Spinal cord (tissue), 10 donors: ENCODE measurements around the gene NPY4R2. TPM values are rescaled to one million over a fixed set of nuclear protein-coding genes. Genes with fewer than 3 reads are reported as not detected.
"Not testable (repeated sequence)": the region's sequence is repeated elsewhere in the genome, so short reads cannot be mapped to it uniquely, and the experiment has no call there.

Experiments
- DNase-seq, 6 donors: peaks; one replicate each; pipeline versions ENCODE4 v3.0.0 to v3.0.0-alpha.2; 2013 to 2015; ENCODE audit warnings: low spot score in 6 of 6, low read depth in 4 of 6
- H3K27ac ChIP-seq: one replicate; pipeline ENCODE4 v1.5.1; 2013; ENCODE audit warnings: low read depth, low read length, control low read depth
- H3K27me3 ChIP-seq: one replicate; pipeline ENCODE4 v1.6.1; 2013; ENCODE audit warnings: low read length; ENCODE audit not compliant: control insufficient read depth, insufficient read depth
- H3K36me3 ChIP-seq: one replicate; pipeline ENCODE4 v1.6.1; 2013; ENCODE audit warnings: low read length; ENCODE audit not compliant: control insufficient read depth, insufficient read depth
- H3K4me1 ChIP-seq: one replicate; pipeline ENCODE4 v1.6.1; 2013; ENCODE audit warnings: low read length; ENCODE audit not compliant: control insufficient read depth, insufficient read depth
- H3K4me3 ChIP-seq: one replicate; pipeline ENCODE4 v1.5.1; 2013; ENCODE audit warnings: low read depth, low read length, control low read depth
- H3K9me3 ChIP-seq: one replicate; pipeline ENCODE4 v1.6.1; 2013; ENCODE audit warnings: low read length; ENCODE audit not compliant: control insufficient read depth, insufficient read depth
- WGBS: methylation state at CpG from one replicate; pipeline ENCODE4 v1.1.5; 2013; ENCODE audit warnings: missing lambda C conversion rate; ENCODE audit not compliant: insufficient coverage; 5-methylcytosine and 5-hydroxymethylcytosine counted together
- polyA plus RNA-seq, 2 donors: library from polyadenylated mRNA; unstranded; fragments of 120-200 nt; gene quantifications; one replicate each; pipeline ENCODE4 v1.2.1, GENCODE V29; 2013; ENCODE audit not compliant: insufficient read length in 2 of 2
- total RNA-seq, 2 donors: library from RNA; depleted of rRNA in 1 of 2; stranded (reverse); fragments of 120-200 nt in 1 of 2; fragments of >200 nt in 1 of 2; gene quantifications; one replicate each; pipeline versions ENCODE4 v1.2.3 to v1.2.4, GENCODE V29; 2013 to 2014
- donor health status: healthy.

Gene NPY4R2
- total and polyA plus RNA-seq, 4 donors = 0.24 to 0.89 TPM; not detected in 2

DNA sequence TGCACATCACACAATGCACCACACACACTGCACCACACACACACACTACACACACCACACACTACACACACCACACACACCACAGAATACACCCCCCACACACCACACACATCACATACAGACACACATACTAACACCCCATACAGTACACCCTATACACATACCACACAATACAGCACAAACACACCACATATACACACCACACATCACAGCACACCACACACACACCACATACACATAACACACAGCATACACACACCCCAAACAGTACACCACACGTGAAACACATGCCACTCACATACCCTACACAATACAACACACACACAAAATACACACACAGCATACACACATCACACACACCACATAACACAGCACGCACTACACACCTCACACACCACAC lies 23.9 kb upstream of the NPY4R2 start:
- not testable (repeated sequence) for H3K27ac ChIP-seq, DNase-seq, H3K27me3 ChIP-seq, H3K36me3 ChIP-seq, H3K4me1 ChIP-seq, H3K9me3 ChIP-seq, H3K4me3 ChIP-seq
- no CpG with 5 or more reads among the region's 2 CpGs for WGBS

DNA sequence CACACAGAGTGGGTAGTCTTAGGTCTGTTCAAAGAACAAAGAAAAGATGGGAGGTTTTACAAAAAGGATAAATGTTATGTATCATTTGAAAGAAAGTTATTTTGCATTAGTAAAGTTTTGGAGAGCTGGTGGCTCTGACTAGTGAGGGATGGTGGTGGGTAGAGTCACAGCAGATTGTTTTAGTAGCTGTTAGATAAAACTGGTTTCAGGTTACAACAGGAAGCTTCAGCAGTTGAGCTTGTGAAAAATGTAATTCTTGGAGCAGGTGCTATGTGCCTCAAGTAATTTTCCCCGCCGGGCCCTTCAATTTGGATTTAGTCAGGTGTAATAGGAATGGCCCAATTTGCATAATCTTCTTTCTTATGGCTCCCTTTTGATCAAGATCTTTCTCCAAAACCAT lies 20.6 kb upstream of the NPY4R2 start:
- not testable (repeated sequence) for H3K27me3 ChIP-seq, H3K9me3 ChIP-seq, DNase-seq, H3K4me3 ChIP-seq, H3K4me1 ChIP-seq, H3K36me3 ChIP-seq, H3K27ac ChIP-seq
- no CpG with 5 or more reads among the region's 2 CpGs for WGBS

DNA sequence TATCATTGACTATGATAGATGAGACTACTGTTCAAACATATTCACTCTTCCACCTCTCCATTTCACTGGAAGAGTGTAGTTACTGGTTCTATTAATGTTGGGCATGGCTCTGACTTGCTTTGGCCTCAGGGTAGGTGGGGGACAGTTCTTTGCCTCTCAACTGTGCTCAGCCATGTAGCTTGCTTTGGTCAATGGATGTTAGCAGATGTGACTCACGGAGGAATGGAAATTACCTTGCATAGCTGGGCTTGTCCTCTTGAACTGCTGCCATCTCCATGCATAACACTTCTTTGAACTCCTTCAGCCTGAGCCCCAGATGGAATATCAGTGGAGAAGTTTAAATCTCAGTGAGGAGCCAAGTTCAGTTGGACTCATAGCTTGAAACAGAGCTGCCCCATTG lies 9.1 kb upstream of the NPY4R2 start:
- WGBS = no CpG with 5 or more reads among the region's 1 CpG
- H3K9me3 ChIP-seq, DNase-seq, H3K36me3 ChIP-seq, H3K27ac ChIP-seq, H3K4me1 ChIP-seq, H3K27me3 ChIP-seq, H3K4me3 ChIP-seq: not testable (repeated sequence)

DNA sequence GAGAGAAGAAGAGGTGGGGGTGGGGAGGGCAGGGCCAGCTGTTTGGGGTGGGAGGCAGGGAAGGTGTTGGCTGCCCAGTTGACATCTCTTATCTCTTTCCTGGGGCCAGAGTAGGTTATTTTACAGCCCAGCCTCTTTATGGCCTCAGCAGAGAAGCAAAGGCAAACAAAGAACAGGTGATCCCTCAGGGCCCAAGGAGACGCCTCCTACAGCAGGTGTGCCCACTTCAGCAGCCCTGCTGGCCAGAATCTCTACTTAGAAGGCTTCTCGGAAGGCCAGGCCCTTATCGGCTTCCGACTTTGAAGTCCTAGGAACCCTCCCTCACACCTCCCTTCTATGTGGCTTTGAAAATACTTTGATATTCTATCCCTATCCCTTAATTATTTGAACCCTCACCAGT lies 8.0 kb upstream of the NPY4R2 start:
- H3K9me3 ChIP-seq, DNase-seq, H3K4me1 ChIP-seq, H3K4me3 ChIP-seq, H3K27me3 ChIP-seq, H3K36me3 ChIP-seq, H3K27ac ChIP-seq: not testable (repeated sequence)
- WGBS = no CpG with 5 or more reads among the region's 4 CpGs

DNA sequence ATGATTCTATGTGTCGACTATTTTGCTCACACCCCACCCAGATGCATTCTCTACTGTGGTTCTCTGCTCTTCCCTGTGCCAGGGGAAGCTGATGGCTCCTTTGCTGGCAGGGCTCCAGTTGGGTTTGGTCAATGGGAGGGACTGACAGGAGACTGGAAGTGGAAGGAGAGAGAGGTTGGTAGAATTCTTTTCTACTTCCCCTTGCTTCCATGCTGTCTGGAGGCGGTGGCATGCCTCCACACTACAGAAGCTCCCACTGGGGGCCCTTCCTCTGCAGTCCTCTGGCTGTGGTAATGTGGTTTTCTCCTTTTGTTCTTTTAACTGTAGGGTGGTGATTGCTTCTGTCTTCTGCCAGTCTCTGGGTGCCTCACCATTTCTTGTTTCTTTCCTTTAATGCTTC lies 4.4 kb upstream of the NPY4R2 start:
- not testable (repeated sequence) for H3K27me3 ChIP-seq, DNase-seq, H3K27ac ChIP-seq, H3K9me3 ChIP-seq, H3K36me3 ChIP-seq, H3K4me3 ChIP-seq, H3K4me1 ChIP-seq
- no CpG with 5 or more reads among the region's 2 CpGs for WGBS

DNA sequence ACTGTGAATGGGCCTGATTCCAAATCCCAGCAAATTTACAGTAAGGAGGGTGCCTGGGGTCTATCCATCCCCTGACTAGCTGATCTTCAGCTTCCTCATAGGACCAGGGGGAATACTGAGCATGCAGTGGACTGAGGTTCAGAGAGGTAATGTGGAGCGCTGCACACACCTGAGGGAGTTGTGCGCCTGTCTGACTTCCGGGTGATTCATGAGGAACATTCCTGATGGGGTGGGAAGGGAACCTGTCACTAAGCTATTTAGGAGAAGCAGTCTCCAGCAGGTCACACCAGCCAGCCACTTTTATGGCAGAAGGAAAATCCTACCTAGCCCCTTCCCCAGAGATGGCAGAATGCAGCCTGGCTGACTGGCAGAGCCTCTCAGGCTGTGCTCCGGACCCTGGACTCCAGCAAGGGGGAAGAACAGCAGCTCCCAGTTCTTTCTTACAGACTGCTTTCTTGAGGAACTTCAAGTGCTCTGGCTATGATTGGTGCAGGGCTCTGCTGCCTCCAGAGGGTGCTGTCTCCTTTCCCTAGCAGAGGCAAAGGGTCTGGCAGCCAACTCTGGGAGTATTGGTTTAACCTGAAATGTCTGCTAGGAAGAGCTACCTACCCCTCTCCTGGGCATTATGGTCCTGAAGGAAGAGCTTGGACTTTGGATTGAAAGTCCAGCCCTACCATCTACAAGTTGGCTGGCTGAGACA lies 2.5 kb upstream of the NPY4R2 start:
- H3K4me3 ChIP-seq, H3K27ac ChIP-seq, DNase-seq, H3K4me1 ChIP-seq, H3K9me3 ChIP-seq, H3K27me3 ChIP-seq, H3K36me3 ChIP-seq: not testable (repeated sequence)
- WGBS = no CpG with 5 or more reads among the region's 4 CpGs

DNA sequence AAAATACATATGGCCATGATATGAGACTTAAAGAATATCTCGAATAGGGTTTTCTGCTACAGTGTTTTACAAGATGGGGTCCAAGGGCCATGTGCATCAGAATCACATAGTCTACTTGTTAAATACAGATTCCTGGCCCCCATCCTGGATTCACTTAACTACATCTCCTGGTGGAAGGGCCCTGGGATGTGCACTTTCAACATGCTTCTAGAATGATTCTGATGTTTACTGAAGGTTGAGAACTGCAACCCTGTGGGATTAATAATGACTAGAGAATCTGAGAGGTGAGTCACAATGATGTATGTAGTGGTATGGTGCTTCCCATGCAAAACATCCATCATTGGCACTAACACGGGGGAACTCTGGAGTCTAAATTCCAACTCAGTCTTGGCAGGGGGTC lies 2.1 kb downstream of the NPY4R2 start:
- not testable (repeated sequence) for H3K27ac ChIP-seq, H3K27me3 ChIP-seq, H3K4me3 ChIP-seq, H3K36me3 ChIP-seq, DNase-seq, H3K9me3 ChIP-seq, H3K4me1 ChIP-seq
- WGBS = no CpG with 5 or more reads among the region's 2 CpGs

DNA sequence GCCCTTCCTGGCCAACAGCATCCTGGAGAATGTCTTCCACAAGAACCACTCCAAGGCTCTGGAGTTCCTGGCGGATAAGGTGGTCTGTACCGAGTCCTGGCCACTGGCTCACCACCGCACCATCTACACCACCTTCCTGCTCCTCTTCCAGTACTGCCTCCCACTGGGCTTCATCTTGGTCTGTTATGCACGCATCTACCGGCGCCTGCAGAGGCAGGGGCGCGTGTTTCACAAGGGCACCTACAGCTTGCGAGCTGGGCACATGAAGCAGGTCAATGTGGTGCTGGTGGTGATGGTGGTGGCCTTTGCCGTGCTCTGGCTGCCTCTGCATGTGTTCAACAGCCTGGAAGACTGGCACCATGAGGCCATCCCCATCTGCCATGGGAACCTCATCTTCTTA lies 4.0 kb downstream of the NPY4R2 start:
- H3K27me3 ChIP-seq, DNase-seq, H3K4me3 ChIP-seq, H3K4me1 ChIP-seq, H3K27ac ChIP-seq, H3K9me3 ChIP-seq, H3K36me3 ChIP-seq: not testable (repeated sequence)
- WGBS = no CpG with 5 or more reads among the region's 10 CpGs

DNA sequence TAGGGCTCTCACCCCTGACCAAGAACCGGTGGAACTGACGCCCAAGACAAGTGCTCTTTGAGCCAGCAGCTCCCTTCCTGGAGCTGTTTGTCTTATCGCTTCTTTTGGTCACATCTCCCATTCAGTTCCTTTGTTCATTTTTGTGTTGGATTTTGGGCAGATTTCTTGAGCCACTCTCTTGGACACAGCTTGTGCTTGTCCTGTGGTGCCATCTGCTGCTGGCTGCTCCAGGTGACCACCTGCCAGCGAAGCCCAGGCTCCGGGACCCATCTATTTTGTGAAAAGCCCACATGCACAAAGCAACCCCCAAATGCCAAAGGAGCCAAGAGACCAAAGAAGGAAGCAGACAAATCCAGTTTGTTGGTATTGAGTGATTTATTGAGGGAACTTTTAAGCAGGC lies 6.2 kb downstream of the NPY4R2 start:
- not testable (repeated sequence) for H3K27ac ChIP-seq, H3K9me3 ChIP-seq, DNase-seq, H3K4me1 ChIP-seq, H3K4me3 ChIP-seq, H3K36me3 ChIP-seq, H3K27me3 ChIP-seq
- WGBS = no CpG with 5 or more reads among the region's 5 CpGs

DNA sequence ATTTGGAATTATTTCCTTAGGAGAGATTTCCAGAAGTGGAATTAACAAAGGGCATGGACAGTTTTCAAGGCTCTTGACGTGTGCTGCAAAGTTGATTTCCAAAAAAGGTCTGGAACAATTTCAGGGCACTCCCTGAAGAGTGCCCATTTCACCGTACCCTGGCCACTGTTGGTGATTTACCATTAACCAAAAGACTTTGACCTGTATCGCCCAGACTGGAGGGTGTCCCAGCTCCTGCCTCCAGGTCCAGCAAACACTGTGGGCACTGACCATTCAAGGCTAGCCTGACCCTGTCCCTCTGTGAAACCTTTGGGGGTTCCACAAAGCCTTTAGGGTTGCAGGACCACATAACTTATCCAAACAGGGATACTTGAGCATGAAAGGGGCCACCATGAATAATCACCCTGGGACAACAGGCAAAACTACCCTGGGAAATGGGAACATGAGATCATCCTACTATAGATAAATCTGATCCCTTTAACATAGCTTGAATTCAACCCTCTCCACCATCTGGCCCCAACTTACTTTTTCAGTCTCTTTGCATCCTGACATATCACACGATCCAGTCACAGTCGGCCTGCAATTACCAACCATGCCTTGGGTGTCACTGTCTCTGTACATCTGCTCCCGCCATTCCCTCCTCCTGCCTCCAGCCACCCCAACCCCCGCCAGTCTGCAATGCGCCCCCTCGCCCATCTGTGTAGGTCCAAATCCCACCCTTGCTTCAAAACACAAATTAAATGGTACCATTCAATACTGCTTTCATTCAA lies 8.9 kb downstream of the NPY4R2 start:
- not testable (repeated sequence) for DNase-seq, H3K4me3 ChIP-seq, H3K36me3 ChIP-seq, H3K4me1 ChIP-seq, H3K27me3 ChIP-seq, H3K9me3 ChIP-seq, H3K27ac ChIP-seq
- WGBS = no CpG with 5 or more reads among the region's 9 CpGs
